Activated CD8-positive, alpha-beta T cell treated with anti-CD3 and anti-CD28 coated beads for 36 hours (primary cell): Measurements from ENCODE around the gene SLC4A1. TPM values are rescaled to one million over a fixed set of nuclear protein-coding genes. Genes with fewer than 3 reads are reported as not detected.

ENCODE experiments used
- ATAC-seq: fragments of 200-7000 bp; cut with Tn5 transposase; one replicate; pipeline ENCODE4 v1.10.0; 2021; ENCODE audit warnings: mild to moderate bottlenecking, moderate library complexity
- CTCF ChIA-PET: fragments of 350-600 bp; sonication (Branson Sonifier 250); formaldehyde crosslinking; loops from one replicate; lab custom pipeline; 2021; ENCODE audit warnings: antibody characterized with exemption; lab: Charles Lee
- POLR2A ChIA-PET: fragments of 350-600 bp; sonication (Branson Sonifier 250); formaldehyde crosslinking; loops from one replicate; lab custom pipeline; 2021; ENCODE audit warnings: antibody characterized with exemption; lab: Charles Lee
- DNase-seq: peaks from one replicate; pipeline ENCODE4 v3.0.0-alpha.2; 2020
- H3K27ac Mint-ChIP-seq: one replicate; pipeline ENCODE4 v1.8.0; 2021; ENCODE audit warnings: mild to moderate bottlenecking, mixed read lengths
- H3K27me3 Mint-ChIP-seq: one replicate; pipeline ENCODE4 v1.8.0; 2021; ENCODE audit warnings: mixed read lengths
- H3K36me3 Mint-ChIP-seq: one replicate; pipeline ENCODE4 v1.8.0; 2021; ENCODE audit warnings: low read depth, mixed read lengths
- H3K4me1 Mint-ChIP-seq: one replicate; pipeline ENCODE4 v1.8.0; 2021; ENCODE audit warnings: low read depth, mixed read lengths
- H3K4me3 Mint-ChIP-seq: one replicate; pipeline ENCODE4 v1.8.0; 2021; ENCODE audit warnings: mild to moderate bottlenecking, moderate library complexity, mixed read lengths
- H3K9me3 Mint-ChIP-seq: one replicate; pipeline ENCODE4 v1.8.0; 2021; ENCODE audit warnings: mixed read lengths
- CTCF ChIP-seq: fragments of 200-600 bp; IDR thresholded peaks from one replicate; pipeline ENCODE4 v1.8.0; 2022; ENCODE audit warnings: antibody characterized with exemption, mild to moderate bottlenecking
- intact Hi-C: fragments of 100-400 bp; cut with micrococcal nuclease; formaldehyde crosslinking; loops from one replicate; pipeline ENCODE4 v1.10.0; 2022
- total RNA-seq, 2 experiments: library from RNA; stranded (reverse); gene quantifications; one replicate each; pipeline ENCODE4 v1.2.3, GENCODE V29; 2021

The SLC4A1 gene
- total RNA-seq = not detected

GRCh38 chr17:44267818-44268490, at the start of gene SLC4A1:
Gene SLC4A1 (minus strand): TSS chr17:44268135. CDS start chr17:44262866, 5,269 bp downstream.
- ATAC-seq (no peak), DNase-seq (no peak)
- no peak for TF ChIP-seq CTCF
- Mint-ChIP-seq H3K9me3 (no peaks in the 10 kb centered on the region), H3K36me3 (no peaks in the 10 kb centered on the region), H3K27me3 (no peaks in the 10 kb centered on the region), H3K4me1 (no peaks in the 10 kb centered on the region), H3K27ac (no peak within 1 kb of the TSS), H3K4me3 (no peak within 1 kb of the TSS)
- ChIA-PET POLR2A (no interaction called here), CTCF (interaction anchor here (1.3 kb wide), 1 partner anchor 63 kb away, joined by 3 read pairs; no protein-coding TSS in a partner anchor)
- intact Hi-C loops = no loop called here

DNA sequence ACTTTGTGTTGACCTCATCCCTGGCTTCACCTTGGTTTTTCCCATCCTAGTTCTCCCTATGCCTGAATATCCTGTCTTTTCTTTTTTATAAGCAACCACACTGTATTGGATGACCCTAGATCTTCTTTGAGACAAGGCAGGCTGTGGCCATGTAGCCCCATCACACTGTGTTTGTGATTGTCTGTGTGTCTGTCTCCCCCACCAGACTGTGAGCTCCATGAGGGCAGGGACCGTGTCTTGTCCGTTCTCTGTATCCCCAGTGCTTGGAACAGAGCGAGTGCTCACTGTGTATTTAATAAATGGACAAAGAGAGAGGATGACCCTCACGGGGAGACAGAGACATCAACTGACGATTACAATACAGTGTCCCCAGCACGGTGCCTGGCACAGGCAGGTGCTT, 49.6 kb upstream of the SLC4A1 start:
- ATAC-seq (no peak), DNase-seq (no peak)
- Mint-ChIP-seq H3K27ac (no peak overlapping the region), H3K27me3 (peaks cover 30% of the 10 kb centered on the region), H3K36me3 (peaks cover 18% of the 10 kb centered on the region), H3K4me1 (peaks cover 15% of the 10 kb centered on the region), H3K9me3 (no peaks in the 10 kb centered on the region), H3K4me3 (no peak overlapping the region)
- intact Hi-C loops = no loop called here
- ChIA-PET CTCF (interaction anchor here (1.5 to 2.9 kb wide), 3 partner anchors 9 to 108 kb away, joined by 4 to 14 read pairs (median 10); partner anchors contain the start of gene RUNDC3A), POLR2A (interaction anchor here (0.7 to 3.3 kb wide), 9 partner anchors 11 to 416 kb away, joined by 3 to 19 read pairs (median 5); partner anchors contain the start of gene UBTF)
- no peak for TF ChIP-seq CTCF

DNA sequence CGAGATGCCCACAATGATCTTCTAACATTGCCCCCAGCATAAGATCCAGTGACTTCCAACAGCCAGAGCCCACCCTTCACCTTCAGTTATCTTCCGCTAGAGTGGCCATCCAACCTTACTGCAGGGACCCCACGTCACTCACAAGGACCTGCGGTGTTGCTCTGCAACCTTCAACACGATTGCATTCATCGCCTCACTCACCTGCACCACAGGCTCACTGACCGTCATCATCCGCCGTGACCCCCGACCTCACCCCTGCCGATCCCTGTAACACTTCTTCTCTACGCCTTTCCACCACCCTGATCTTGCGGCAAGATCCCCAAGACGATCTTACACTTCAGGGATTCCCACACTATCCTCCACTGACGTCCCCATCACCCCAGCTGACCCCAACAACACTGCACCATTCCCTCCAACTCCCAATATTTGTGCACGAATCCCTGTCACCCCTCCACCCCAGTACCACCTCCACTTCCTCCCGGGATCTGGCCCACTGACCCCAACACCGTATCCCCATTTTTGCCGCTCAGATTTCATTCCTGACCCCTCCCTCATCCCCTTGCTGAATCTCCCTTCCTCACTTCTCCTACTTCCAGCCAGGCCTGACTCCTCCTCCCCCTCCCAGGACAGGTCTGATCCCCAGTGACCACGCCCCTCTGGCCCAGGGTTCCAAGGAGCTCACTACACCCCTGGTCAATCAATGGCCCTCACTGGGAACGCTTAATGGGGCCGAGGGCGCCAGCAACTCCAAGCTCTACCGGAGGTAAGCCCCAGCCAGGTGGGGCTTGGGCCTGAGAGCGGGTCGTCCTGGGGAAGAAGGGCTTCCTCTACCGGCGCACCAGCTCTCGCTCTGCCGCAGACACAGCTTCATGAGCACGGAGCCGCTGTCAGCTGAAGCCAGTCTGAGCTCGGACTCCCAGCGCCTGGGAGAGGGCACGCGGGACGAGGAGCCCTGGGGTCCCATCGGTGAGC, 48.1 kb upstream of the SLC4A1 start:
- Mint-ChIP-seq H3K27ac (no peak overlapping the region), H3K4me1 (peaks cover 12% of the 10 kb centered on the region), H3K27me3 (peaks cover 30% of the 10 kb centered on the region), H3K36me3 (peaks cover 10% of the 10 kb centered on the region), H3K4me3 (peak overlapping the region; percentile 70), H3K9me3 (no peaks in the 10 kb centered on the region)
- no peak for TF ChIP-seq CTCF
- DNase-seq = no peak
- intact Hi-C loops = no loop called here
- ChIA-PET CTCF (interaction anchor here (0.8 to 2.9 kb wide), 11 partner anchors 8 to 112 kb away, joined by 3 to 14 read pairs (median 4); partner anchors contain the start of genes GRN and RUNDC3A), POLR2A (interaction anchor here (0.7 to 3.3 kb wide), 9 partner anchors 8 to 106 kb away, joined by 3 to 19 read pairs (median 5); partner anchors contain the start of genes RUNDC3A and UBTF)
- peak; percentile 14 for ATAC-seq

- DNase-seq (peak; percentile 70), ATAC-seq (peak; percentile 75)
- H3K4me3 Mint-ChIP-seq = peak overlapping the region; percentile 70
- peaks cover 30% of the 10 kb centered on the region for H3K27me3 Mint-ChIP-seq
- POLR2A ChIA-PET = interaction anchor here (0.8 to 1.8 kb wide), 3 partner anchors 94 to 129 kb away, joined by 3 to 8 read pairs (median 7); no protein-coding TSS in a partner anchor
- no peak overlapping the region for H3K27ac Mint-ChIP-seq
- intact Hi-C loops = no loop called here
- peaks cover 12% of the 10 kb centered on the region for H3K4me1 Mint-ChIP-seq
- CTCF ChIA-PET = interaction anchor here (0.9 to 2.9 kb wide), 7 partner anchors 16 to 111 kb away, joined by 3 to 14 read pairs (median 4); partner anchors contain the start of gene GRN
- peaks cover 7% of the 10 kb centered on the region for H3K36me3 Mint-ChIP-seq
- no peak for TF ChIP-seq CTCF
- H3K9me3 Mint-ChIP-seq = no peaks in the 10 kb centered on the region
Measured at GRCh38 chr17:44314869-44315661, 47.1 kb upstream of the SLC4A1 start.
